ENCODE measurements around the gene FBXO2. TPM values are rescaled to one million over a fixed set of nuclear protein-coding genes. Genes with fewer than 3 reads are reported as not detected.

FBXO2 gene
- 1.4 and 2.0 TPM in 2 replicates for total RNA-seq
- long read RNA-seq, result 0 reads

GRCh38 chr1:11654137-11654938 is at the start of gene FBXO2, which contains the start of gene FBXO44:
FBXO2 (minus strand) TSS chr1:11654429; CDS start chr1:11654340, 89 bp downstream.
FBXO44 (plus strand) TSS chr1:11654877; CDS start chr1:11655836, 959 bp downstream.
- H3K4me3 Mint-ChIP-seq (ENCODE audit: unreplicated experiment), result peak within 1 kb of the TSS; percentile 69
- no peaks in the 10 kb centered on the region for H3K9me3 Mint-ChIP-seq (ENCODE audit: unreplicated experiment)
- H3K4me1 Mint-ChIP-seq (ENCODE audit: unreplicated experiment), result peaks cover 16% of the 10 kb centered on the region
- H3K36me3 Mint-ChIP-seq (ENCODE audit: unreplicated experiment), result no peaks in the 10 kb centered on the region
- H3K27me3 Mint-ChIP-seq (ENCODE audit: unreplicated experiment), result peaks cover 6% of the 10 kb centered on the region
- TF ChIP-seq CTCF (IDR thresholded peaks at IDR 0.05), result no peak
- H3K27ac Mint-ChIP-seq (ENCODE audit: unreplicated experiment), result no peak within 1 kb of the TSS
- no peak for DNase-seq (ENCODE audit: extremely low spot score, unreplicated experiment)

- TF ChIP-seq CTCF (IDR thresholded peaks at IDR 0.05), result no peak
- H3K36me3 Mint-ChIP-seq (ENCODE audit: unreplicated experiment), result no peaks in the 10 kb centered on the region
- peaks cover 40% of the 10 kb centered on the region for H3K27me3 Mint-ChIP-seq (ENCODE audit: unreplicated experiment)
- H3K27ac Mint-ChIP-seq (ENCODE audit: unreplicated experiment), result no peak overlapping the region
- no peak overlapping the region for H3K4me3 Mint-ChIP-seq (ENCODE audit: unreplicated experiment)
- DNase-seq (ENCODE audit: extremely low spot score, unreplicated experiment), result no peak
- H3K9me3 Mint-ChIP-seq (ENCODE audit: unreplicated experiment), result no peaks in the 10 kb centered on the region
- no peaks in the 10 kb centered on the region for H3K4me1 Mint-ChIP-seq (ENCODE audit: unreplicated experiment)
Measured at GRCh38 chr1:11703357-11704193, 49.3 kb upstream of the FBXO2 start.

- Mint-ChIP-seq H3K9me3 (ENCODE audit: unreplicated experiment) (no peaks in the 10 kb centered on the region), H3K4me3 (ENCODE audit: unreplicated experiment) (no peak overlapping the region), H3K4me1 (ENCODE audit: unreplicated experiment) (no peaks in the 10 kb centered on the region), H3K27ac (ENCODE audit: unreplicated experiment) (no peak overlapping the region), H3K36me3 (ENCODE audit: unreplicated experiment) (no peaks in the 10 kb centered on the region), H3K27me3 (ENCODE audit: unreplicated experiment) (peaks cover 44% of the 10 kb centered on the region)
- DNase-seq (ENCODE audit: extremely low spot score, unreplicated experiment), result no peak
- TF ChIP-seq CTCF (IDR thresholded peaks at IDR 0.05), result no peak
Measured at GRCh38 chr1:11701981-11702803, 48.0 kb upstream of the FBXO2 start.

- Mint-ChIP-seq H3K9me3 (ENCODE audit: unreplicated experiment) (no peaks in the 10 kb centered on the region), H3K36me3 (ENCODE audit: unreplicated experiment) (no peaks in the 10 kb centered on the region), H3K27me3 (ENCODE audit: unreplicated experiment) (peaks cover 43% of the 10 kb centered on the region), H3K4me1 (ENCODE audit: unreplicated experiment) (no peaks in the 10 kb centered on the region), H3K27ac (ENCODE audit: unreplicated experiment) (no peak overlapping the region), H3K4me3 (ENCODE audit: unreplicated experiment) (no peak overlapping the region)
- no peak for DNase-seq (ENCODE audit: extremely low spot score, unreplicated experiment)
- TF ChIP-seq CTCF (IDR thresholded peaks at IDR 0.05), result no peak
Measured at GRCh38 chr1:11701551-11701961, 47.3 kb upstream of the FBXO2 start.
